ENCODE measurements around the gene MAP1LC3B2.

Gene MAP1LC3B2

GRCh38 chr12:116559162-116559935, at the start of gene MAP1LC3B2:
TSS of gene MAP1LC3B2 (plus strand) at chr12:116559381. CDS start at chr12:116575943, 16,562 bp downstream.
- DNase-seq (ENCODE audit: low read depth in 2 of 2) = peak; percentile 79 to 84

DNA sequence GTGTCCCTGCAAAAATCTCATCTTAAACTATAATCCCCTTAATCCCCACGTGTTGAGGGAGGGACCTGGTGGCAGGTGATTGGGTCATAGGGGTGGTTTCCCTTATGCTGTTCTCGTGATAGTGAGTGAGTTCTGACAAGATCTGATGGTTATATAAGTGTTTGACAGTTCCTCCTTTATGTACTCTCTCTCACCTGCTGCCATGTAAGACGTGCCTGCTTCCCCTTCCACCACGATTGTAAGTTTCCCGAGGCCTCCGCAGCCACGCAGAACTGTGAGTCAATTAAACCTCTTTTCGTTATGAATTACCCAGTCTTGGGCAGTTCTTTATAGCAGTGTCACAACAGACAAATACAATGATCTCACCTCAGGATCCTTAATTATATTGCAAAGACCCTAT, 45.2 kb upstream of the MAP1LC3B2 start:
- H3K4me3 ChIP-seq (replicated peaks in 1 of 2; ENCODE audit: low read depth in 2 of 2, low read length in 2 of 2) = no peak overlapping the region
- no peak for TF ChIP-seq CTCF (IDR thresholded peaks at IDR 0.05; ENCODE audit: low read depth, low read length)
- DNase-seq (ENCODE audit: low read depth in 2 of 2) = no peak

More at GRCh38 chr12:116559162-116559935, at the start of gene MAP1LC3B2:
- no peak for TF ChIP-seq CTCF (IDR thresholded peaks at IDR 0.05; ENCODE audit: low read depth, low read length)
- no peak within 1 kb of the TSS for H3K4me3 ChIP-seq (replicated peaks in 1 of 2; ENCODE audit: low read depth in 2 of 2, low read length in 2 of 2)

DNA sequence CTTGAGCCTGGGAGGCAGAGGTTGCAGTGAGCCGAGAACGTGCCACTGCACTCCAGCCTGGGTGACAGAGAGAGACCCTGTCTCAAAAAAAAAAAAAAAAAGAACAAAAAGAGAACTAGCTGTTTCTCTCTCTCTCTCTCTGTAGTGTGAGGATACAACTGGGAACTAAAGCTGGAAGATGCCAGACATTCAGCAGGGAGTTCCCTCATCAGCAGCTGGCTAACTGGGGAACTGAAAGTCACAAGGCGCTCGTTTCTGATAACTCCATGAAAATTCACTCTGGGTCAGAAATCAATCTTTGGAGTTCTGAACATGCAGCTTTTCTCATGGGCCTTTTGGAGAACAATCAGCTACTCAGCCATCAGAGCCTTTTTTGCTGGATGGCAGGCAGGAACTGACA, 43.5 kb upstream of the MAP1LC3B2 start:
- TF ChIP-seq CTCF (IDR thresholded peaks at IDR 0.05; ENCODE audit: low read depth, low read length) = no peak
- H3K4me3 ChIP-seq (replicated peaks in 1 of 2; ENCODE audit: low read depth in 2 of 2, low read length in 2 of 2) = no peak overlapping the region
- DNase-seq (ENCODE audit: low read depth in 2 of 2) = no peak

DNA sequence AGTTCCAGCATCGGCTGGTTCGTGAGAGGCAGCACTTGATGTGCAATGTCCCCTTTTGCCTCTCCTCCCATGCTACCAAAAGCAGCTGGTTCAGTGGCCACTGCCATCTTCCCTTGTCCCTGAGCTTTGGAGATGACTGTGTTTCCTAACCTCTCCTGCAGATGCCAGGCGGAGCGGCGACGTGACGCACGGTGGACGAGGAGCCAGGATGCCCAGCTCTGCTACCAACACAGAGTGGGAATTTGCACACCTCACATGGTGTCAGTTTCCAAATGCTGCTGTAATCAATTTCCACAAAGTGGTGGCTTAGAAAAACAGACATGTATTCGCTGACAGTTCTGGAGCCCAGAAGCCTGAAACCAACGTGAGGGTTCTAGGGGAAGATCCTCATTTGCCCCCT, 42.5 kb upstream of the MAP1LC3B2 start:
- H3K4me3 ChIP-seq (replicated peaks in 1 of 2; ENCODE audit: low read depth in 2 of 2, low read length in 2 of 2) = no peak overlapping the region
- no peak for DNase-seq (ENCODE audit: low read depth in 2 of 2)
- TF ChIP-seq CTCF (IDR thresholded peaks at IDR 0.05; ENCODE audit: low read depth, low read length) = no peak

GRCh38 chr12:116517431-116518045, 41.6 kb upstream of the MAP1LC3B2 start:
- no peak for TF ChIP-seq CTCF (IDR thresholded peaks at IDR 0.05; ENCODE audit: low read depth, low read length)
- DNase-seq (ENCODE audit: low read depth in 2 of 2) = no peak
- no peak overlapping the region for H3K4me3 ChIP-seq (replicated peaks in 1 of 2; ENCODE audit: low read depth in 2 of 2, low read length in 2 of 2)

GRCh38 chr12:116520225-116520760, 38.9 kb upstream of the MAP1LC3B2 start:
- no peak for DNase-seq (ENCODE audit: low read depth in 2 of 2)
- no peak overlapping the region for H3K4me3 ChIP-seq (replicated peaks in 1 of 2; ENCODE audit: low read depth in 2 of 2, low read length in 2 of 2)
- TF ChIP-seq CTCF (IDR thresholded peaks at IDR 0.05; ENCODE audit: low read depth, low read length) = no peak

All from cardiac fibroblast (primary cell).